Liver (tissue), 3 donors: ENCODE measurements around the gene CARM1.

Experiments used
- EGR1 ChIP-seq, 2 donors: IDR thresholded peaks; 2 replicates each; pipeline ENCODE4 v1.6.1; 2016 to 2018; ENCODE audit warnings: antibody characterized with exemption in 2 of 2, low read depth in 2 of 2
- JUND ChIP-seq, 2 donors: IDR thresholded peaks; 2 replicates each; pipeline ENCODE4 v1.6.1; 2016; ENCODE audit warnings: antibody characterized with exemption in 2 of 2
- TAF1 ChIP-seq: conservative IDR thresholded peaks from 2 replicates; pipeline ENCODE4 v1.6.1; 2016; ENCODE audit warnings: antibody characterized with exemption, mild to moderate bottlenecking
- YY1 ChIP-seq: IDR thresholded peaks from 2 replicates; pipeline ENCODE4 v1.6.1; 2016; ENCODE audit warnings: antibody characterized with exemption, mild to moderate bottlenecking
- TF ChIP-seq, protein P1 (sequence below): fragments of 150-350 bp; IDR thresholded peaks from 2 replicates; pipeline ENCODE4 v1.5.1; 2017; ENCODE audit warnings: improper control_type of control experiment, low read depth, low read length; ENCODE audit not compliant: missing input control
- donor health status: healthy.
- donor health status: healthy.

DNA sequence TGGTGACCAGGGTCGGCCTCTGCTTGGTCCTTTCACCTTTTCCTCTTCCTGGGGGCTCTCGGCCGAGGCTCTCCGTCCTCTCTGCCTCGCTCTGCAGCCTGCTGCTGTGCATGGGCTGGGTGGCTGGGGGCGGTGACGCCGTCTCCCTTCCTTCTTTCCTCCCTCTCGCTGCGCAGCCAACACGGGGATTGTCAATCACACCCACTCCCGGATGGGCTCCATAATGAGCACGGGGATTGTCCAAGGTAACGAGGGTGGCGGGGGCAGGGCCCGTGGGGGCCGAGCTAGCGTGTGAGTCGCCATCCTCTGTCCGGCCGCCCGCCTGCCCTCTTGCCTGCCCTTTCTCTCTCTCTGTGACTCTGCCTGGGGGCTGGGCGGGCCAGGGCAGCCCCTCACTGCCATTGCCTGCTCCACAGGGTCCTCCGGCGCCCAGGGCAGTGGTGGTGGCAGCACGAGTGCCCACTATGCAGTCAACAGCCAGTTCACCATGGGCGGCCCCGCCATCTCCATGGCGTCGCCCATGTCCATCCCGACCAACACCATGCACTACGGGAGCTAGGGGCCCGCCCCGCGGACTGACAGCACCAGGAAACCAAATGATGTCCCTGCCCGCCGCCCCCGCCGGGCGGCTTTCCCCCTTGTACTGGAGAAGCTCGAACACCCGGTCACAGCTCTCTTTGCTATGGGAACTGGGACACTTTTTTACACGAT lies 50.0 kb downstream of the CARM1 start:
- TF ChIP-seq JUND (IDR thresholded peaks at IDR 0.05) (no peak), EGR1 (IDR thresholded peaks at IDR 0.05; ENCODE audit: low read depth in 2 of 2) (no peak), TAF1 (no peak), YY1 (no peak)
- TF ChIP-seq, protein P1, sequence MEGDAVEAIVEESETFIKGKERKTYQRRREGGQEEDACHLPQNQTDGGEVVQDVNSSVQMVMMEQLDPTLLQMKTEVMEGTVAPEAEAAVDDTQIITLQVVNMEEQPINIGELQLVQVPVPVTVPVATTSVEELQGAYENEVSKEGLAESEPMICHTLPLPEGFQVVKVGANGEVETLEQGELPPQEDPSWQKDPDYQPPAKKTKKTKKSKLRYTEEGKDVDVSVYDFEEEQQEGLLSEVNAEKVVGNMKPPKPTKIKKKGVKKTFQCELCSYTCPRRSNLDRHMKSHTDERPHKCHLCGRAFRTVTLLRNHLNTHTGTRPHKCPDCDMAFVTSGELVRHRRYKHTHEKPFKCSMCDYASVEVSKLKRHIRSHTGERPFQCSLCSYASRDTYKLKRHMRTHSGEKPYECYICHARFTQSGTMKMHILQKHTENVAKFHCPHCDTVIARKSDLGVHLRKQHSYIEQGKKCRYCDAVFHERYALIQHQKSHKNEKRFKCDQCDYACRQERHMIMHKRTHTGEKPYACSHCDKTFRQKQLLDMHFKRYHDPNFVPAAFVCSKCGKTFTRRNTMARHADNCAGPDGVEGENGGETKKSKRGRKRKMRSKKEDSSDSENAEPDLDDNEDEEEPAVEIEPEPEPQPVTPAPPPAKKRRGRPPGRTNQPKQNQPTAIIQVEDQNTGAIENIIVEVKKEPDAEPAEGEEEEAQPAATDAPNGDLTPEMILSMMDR = no peak
